ENCODE measurements around the gene FIBCD1. TPM values are rescaled to one million over a fixed set of nuclear protein-coding genes. Genes with fewer than 3 reads are reported as not detected.
"Not testable (repeated sequence)": the region's sequence is repeated elsewhere in the genome, so short reads cannot be mapped to it uniquely, and the experiment has no call there.

Gene FIBCD1
- polyA plus RNA-seq, 1 of the 3 experiments (the other 2 are of a cell fraction) = 1.3 TPM

- TF ChIP-seq TAF1 (IDR thresholded peaks at IDR 0.05; ENCODE audit: borderline replicate concordance, low read depth, low read length) (no peak), TEAD4 (IDR thresholded peaks at IDR 0.05; ENCODE audit: borderline replicate concordance, insufficient read depth) (no peak), RCOR1 (IDR thresholded peaks at IDR 0.05; ENCODE audit: low read length) (no peak), CHD2 (IDR thresholded peaks at IDR 0.05; ENCODE audit: low read length, partially characterized antibody) (no peak), REST (IDR thresholded peaks at IDR 0.05; ENCODE audit: low read depth, low read length) (no peak)
Observed at GRCh38 chr9:130960522-130961378, 21.7 kb upstream of the FIBCD1 start (continued).

- Histone ChIP-seq H3K4me1 (ENCODE audit: control insufficient read depth in 1 of 2, insufficient read depth in 2 of 2, low read depth in 1 of 2, low read length in 1 of 2) (peaks cover 6 to 8% of the 10 kb centered on the region in 2 experiments; a peak in 3 of 4 replicates), H3K4me2 (no peak overlapping the region), H3K27me3 (ENCODE audit: insufficient read depth) (no peaks in the 10 kb centered on the region), H3F3A (replicated peaks; ENCODE audit: insufficient read depth) (peaks cover 5% of the 10 kb centered on the region), H3K9me2 (no peaks in the 10 kb centered on the region), H3K9ac (no peak overlapping the region), H4K20me1 (ENCODE audit: insufficient read depth) (no peaks in the 10 kb centered on the region), H3K27ac (ENCODE audit: low read depth in 2 of 2, low read length in 1 of 2) (no peak overlapping the region), H3K79me2 (ENCODE audit: insufficient read depth) (no peaks in the 10 kb centered on the region), H3K9me3 (no peaks in the 10 kb centered on the region), H2AFZ (ENCODE audit: low read depth) (no peak overlapping the region), H3K36me3 (replicated peaks in 1 of 2; ENCODE audit: control insufficient read depth in 1 of 2, insufficient read depth in 2 of 2, low read length in 1 of 2) (no peaks in the 10 kb centered on the region), H3K4me3 (ENCODE audit: low read depth in 2 of 2, low read length in 1 of 2) (no peak overlapping the region)
- ChIA-PET CTCF (interaction anchor here (0.8 to 1.3 kb wide), 2 partner anchors 87 to 96 kb away, joined by 3 to 4 read pairs; no protein-coding TSS in a partner anchor), POLR2A (no interaction called here)
- no peak for TF ChIP-seq REST (IDR thresholded peaks at IDR 0.05; ENCODE audit: low read depth, low read length)
- no peak for TF ChIP-seq MXI1 (IDR thresholded peaks at IDR 0.05; ENCODE audit: low read depth, low read length)
- TF ChIP-seq YY1 (IDR thresholded peaks at IDR 0.05; ENCODE audit: low read depth) = no peak
- no peak for TF ChIP-seq USF2 (IDR thresholded peaks at IDR 0.05; ENCODE audit: borderline replicate concordance, low read depth, low read length)
- TF ChIP-seq MEF2A (IDR thresholded peaks at IDR 0.05; ENCODE audit: borderline replicate concordance, low read depth) = no peak
- no peak for DNase-seq
- 93% methylated on average over 9 of the region's 9 CpGs for WGBS (ENCODE audit: low lambda C conversion rate)
Observed at GRCh38 chr9:130959809-130960334, 20.8 kb upstream of the FIBCD1 start.

GRCh38 chr9:130958564-130958963, 19.5 kb upstream of the FIBCD1 start:
- H3K4me1 ChIP-seq (ENCODE audit: control insufficient read depth in 1 of 2, insufficient read depth in 2 of 2, low read depth in 1 of 2, low read length in 1 of 2); H2AFZ ChIP-seq (ENCODE audit: low read depth); H3K36me3 ChIP-seq (replicated peaks in 1 of 2; ENCODE audit: control insufficient read depth in 1 of 2, insufficient read depth in 2 of 2, low read length in 1 of 2); H3F3A ChIP-seq (replicated peaks; ENCODE audit: insufficient read depth); H3K9me3 ChIP-seq; H3K27me3 ChIP-seq (ENCODE audit: insufficient read depth); POLR2A ChIA-PET; DNase-seq; CTCF ChIA-PET; H3K4me3 ChIP-seq (ENCODE audit: low read depth in 2 of 2, low read length in 1 of 2); H3K79me2 ChIP-seq (ENCODE audit: insufficient read depth); H3K9ac ChIP-seq; H4K20me1 ChIP-seq (ENCODE audit: insufficient read depth); H3K4me2 ChIP-seq; H3K27ac ChIP-seq (ENCODE audit: low read depth in 2 of 2, low read length in 1 of 2); H3K9me2 ChIP-seq: not testable (repeated sequence)
- WGBS (ENCODE audit: low lambda C conversion rate) = 70% methylated on average over 4 of the region's 4 CpGs
